D721Med (cell line): ENCODE data around the gene WBP1L.
"Not testable (repeated sequence)": the region's sequence is repeated elsewhere in the genome, so short reads cannot be mapped to it uniquely, and the experiment has no call there.

Experiments used
- DNase-seq: peaks from one replicate; pipeline ENCODE4 v3.0.0; 2011; ENCODE audit warnings: low spot score; ENCODE audit not compliant: insufficient read length
- FAIRE-seq: peaks from 2 replicates; lab custom pipeline; 2011; peaks lifted over from hg19 to GRCh38; lab: Jason Lieb, UNC
- CTCF ChIP-seq: IDR thresholded peaks from 2 replicates; pipeline ENCODE4 v1.5.1; 2012; ENCODE audit warnings: mild to moderate bottlenecking, control low read depth; ENCODE audit not compliant: insufficient read depth; ENCODE audit errors: missing control alignments

WBP1L gene

GRCh38 chr10:102745157-102745556 is 1.4 kb downstream of the WBP1L start:
- FAIRE-seq (no peak), DNase-seq (no peak)
- no peak for TF ChIP-seq CTCF

GRCh38 chr10:102752266-102752930 is 8.7 kb downstream of the WBP1L start:
- no peak for FAIRE-seq

GRCh38 chr10:102752934-102753664 is 9.4 kb downstream of the WBP1L start:
- DNase-seq (no peak), FAIRE-seq (no peak)
- peak; percentile 44 for TF ChIP-seq CTCF

More at GRCh38 chr10:102752266-102752930, 8.7 kb downstream of the WBP1L start:
- no peak for TF ChIP-seq CTCF
- no peak for DNase-seq

- TF ChIP-seq CTCF = no peak
- FAIRE-seq (no peak), DNase-seq (no peak)
These were observed 10.0 kb downstream of the WBP1L start for GRCh38 chr10:102753718-102754117.

GRCh38 chr10:102757323-102757722 is 13.6 kb downstream of the WBP1L start:
- FAIRE-seq (no peak), DNase-seq (no peak)
- TF ChIP-seq CTCF = no peak

GRCh38 chr10:102758240-102758932 is 14.6 kb downstream of the WBP1L start:
- TF ChIP-seq CTCF = no peak
- no peak for DNase-seq
- no peak for FAIRE-seq

- FAIRE-seq, DNase-seq: not testable (repeated sequence)
These were observed 15.2 kb downstream of the WBP1L start for GRCh38 chr10:102758933-102759262.
